HG03196 (cell line): ENCODE results near the gene RAPGEF2.
"Not testable (repeated sequence)": the region's sequence is repeated elsewhere in the genome, so short reads cannot be mapped to it uniquely, and the experiment has no call there.

Experiments
- ATAC-seq: cut with Tn5 transposase; IDR thresholded peaks from one replicate; pipeline ENCODE4 v1.9.1; 2021; ENCODE audit not compliant: unreplicated experiment

The RAPGEF2 gene

DNA sequence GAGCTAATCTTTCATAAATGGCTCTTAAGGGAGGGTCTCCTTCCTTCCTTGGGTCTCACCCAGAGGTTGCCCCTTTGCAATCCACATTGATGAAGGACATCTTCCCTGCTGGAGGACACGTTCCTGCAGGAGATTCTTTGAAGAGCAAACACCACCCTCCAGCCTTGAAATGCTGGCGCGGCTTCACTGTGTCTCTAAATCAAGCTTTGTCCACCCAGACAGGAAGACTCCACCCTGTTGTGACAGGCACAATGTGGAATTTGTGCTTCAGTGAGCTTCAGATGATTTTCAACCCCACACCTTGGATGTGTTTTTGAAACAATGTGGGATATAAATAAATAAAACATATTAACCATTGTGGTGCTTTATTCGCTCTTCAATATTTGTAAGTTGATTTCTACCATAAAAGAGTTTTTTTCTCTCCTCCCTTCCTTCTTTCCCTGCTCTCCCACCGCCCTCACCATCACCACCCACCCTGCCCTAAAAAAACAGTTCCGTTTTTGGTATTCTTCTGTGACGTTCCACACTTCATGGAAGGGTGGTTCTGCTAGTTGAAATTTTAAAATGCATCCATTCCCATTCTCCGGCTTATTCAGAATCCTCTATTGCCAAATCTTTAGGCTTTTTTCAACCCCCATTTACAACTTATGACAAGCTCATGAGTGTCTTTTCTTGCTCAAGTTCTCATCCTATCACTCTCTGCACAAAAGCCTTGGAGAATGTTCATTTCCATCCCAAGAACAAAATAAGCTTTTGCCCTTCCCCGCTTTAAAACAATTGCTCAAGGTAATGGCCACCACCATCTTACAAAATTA is 264.3 kb downstream of the RAPGEF2 start:
- no peak for ATAC-seq

DNA sequence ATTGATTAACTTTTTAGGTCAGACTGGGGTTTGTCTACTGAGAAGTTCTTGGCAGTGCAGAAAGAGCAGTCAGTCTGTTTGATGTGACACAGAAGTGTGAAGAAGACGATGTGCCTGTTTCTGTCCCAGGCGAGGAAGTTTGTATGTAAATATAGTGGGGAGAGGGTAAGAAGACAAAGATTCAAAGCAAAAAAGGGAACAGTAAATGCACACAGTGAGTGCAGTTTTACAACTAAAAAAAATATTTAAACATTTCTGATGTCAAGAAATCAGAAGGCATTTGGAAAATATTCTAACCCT is 264.9 kb downstream of the RAPGEF2 start:
- ATAC-seq: no peak

DNA sequence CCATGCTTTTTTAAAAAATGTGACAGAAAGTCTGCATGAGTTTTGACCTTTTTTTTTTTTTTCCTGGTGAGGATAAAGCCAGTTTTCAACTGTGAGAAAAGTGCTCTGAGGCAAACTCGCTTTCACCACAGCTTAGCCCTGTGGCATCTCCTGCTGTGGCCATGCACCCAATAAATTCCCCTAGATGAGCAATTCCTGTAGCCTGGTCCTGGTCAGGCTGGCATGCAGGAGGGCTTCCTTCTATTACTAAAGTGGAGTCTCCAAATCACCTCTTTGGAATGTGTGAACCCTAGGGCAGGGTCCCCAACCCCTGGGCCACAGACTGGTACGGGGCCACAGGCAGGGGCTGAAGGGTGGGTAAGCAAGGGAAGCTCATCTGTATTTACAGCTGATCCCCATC is 265.4 kb downstream of the RAPGEF2 start:
- no peak for ATAC-seq

DNA sequence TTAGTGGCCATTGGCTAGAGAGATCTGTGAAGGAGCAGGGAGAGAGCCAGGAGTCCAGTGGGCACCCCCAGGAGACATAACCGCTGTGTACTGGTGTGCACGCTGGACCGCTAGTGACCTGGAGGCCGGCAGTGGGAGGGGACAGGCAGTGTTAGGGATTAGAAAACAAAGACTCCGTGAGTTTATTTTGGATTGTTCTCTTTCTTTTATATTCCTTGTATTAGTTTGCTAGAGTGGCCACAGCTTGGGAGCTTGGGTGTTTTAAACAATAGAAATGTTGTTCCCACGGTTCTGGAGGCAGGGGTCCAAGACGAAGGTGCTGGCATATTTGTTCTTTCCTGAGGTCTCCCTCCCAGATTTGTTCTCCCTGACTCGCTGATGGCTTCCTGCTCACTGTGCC is 266.4 kb downstream of the RAPGEF2 start:
- no peak for ATAC-seq

DNA sequence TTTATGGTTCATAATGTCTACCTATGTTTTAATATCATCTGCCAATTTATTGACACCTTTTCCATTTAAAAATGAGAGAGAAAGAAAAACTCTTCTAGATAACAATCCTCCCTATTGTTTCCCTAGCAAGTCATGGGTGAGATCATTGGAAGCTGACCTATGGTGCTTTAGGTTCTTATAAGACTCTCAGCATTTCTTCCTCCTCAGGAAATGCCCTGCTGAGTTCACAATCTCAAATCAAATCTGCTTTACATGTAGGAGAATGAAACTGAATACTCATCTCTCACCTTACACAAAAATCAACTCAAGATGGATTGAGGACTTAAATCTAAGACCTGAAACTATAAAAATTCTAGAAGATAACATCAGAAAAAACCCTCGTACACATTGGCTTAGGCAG is 267.4 kb downstream of the RAPGEF2 start:
- ATAC-seq: no peak

DNA sequence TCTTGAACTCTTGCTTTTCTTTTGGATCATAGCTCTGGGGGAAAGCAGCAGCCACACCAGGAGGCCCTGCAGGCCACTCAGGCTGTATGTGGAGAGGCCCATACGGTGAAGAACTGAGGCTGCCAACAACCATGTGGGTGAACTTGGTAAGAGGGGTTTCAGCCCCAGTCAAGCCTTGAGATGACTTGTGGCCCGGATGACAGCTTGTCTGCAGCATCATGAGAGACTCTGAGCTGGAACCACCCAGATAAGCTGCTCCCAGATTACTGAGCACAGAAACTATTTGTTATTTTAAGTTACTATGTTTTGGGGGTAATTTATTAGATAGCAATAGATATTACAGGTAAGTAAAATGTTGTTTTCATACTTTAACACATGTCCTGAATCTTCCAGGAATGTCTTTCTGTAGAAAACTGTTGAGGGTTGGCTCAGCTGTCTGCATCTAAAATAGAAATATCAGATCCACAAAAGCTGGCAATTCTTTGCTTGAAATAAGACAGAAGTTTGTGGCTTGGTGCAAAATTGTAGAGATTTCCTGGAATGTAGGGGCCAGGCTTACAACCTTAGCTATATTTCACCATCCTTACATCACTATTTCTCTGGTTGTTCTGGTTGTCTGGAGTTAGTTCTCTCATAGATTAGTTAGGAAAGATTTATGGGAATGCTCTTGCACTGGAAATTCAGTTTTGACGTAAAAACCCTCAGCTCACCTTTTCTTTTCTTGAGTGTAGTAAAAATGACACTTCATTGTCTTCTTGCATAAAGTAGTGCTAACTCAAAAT is 272.1 kb downstream of the RAPGEF2 start:
- no peak for ATAC-seq

DNA sequence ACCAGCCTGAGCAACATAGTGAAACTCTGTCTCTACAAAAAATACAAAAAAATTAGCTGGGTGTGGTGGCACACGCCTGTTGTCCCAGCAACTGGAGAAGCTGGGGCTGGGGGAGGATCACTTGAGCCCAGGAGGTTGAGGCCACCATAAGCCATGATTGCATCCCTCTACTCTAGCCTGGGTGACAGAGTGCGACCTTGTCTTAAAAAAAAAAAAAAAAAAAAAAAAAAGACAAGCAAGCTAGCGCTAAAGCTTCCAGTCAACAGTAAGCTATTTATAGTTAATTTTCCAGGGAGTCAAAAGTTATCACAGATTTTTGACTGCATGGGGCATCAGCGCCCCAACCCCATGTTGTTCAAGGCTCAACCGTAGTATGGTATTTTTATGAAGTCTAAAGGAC is 273.4 kb downstream of the RAPGEF2 start:
- no peak for ATAC-seq

DNA sequence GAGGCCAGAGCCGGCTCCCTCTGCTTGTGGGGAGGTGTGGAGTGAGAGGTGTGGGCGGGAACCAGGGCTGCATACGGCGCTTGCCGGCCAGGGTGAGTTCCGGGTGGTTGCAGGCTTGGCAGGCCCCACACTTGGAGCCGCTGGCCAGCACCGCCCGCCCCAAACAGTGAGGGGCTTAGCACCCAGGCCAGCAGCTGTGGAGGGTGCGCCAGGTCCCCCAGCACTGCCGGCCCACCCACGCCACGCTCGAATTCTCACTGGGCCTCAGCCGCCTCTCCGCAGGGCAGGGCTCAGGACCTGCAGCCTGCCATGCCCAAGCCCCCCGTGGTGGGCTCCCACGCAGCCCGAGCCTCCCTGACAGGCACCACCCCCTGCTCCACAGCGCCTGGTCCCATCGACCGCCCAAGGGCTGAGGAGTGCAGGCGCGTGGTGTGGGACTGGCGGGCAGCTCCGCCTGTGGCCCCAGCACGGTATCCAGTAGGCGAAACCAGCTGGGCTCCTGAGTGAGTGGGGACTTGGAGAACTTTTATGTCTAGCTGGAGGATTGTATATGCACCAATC is 275.3 kb downstream of the RAPGEF2 start:
- no peak for ATAC-seq

DNA sequence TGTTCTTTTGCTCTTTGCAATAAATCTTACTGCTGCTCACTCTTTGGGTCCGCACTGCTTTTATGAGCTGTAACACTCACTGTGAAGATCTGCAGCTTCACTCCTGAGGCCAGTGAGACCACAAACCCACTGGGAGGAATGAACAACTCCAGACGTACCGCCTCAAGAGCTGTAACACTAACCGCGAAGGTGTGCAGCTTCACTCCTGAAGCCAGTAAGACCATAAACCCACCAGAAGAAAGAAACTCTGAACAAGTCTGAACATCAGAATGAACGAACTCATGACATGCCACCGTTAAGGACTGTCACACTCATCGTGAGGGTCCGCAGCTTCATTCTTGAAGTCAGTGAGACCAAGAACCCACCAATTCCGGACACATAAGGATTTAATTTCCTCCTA is 276.2 kb downstream of the RAPGEF2 start:
- not testable (repeated sequence) for ATAC-seq

DNA sequence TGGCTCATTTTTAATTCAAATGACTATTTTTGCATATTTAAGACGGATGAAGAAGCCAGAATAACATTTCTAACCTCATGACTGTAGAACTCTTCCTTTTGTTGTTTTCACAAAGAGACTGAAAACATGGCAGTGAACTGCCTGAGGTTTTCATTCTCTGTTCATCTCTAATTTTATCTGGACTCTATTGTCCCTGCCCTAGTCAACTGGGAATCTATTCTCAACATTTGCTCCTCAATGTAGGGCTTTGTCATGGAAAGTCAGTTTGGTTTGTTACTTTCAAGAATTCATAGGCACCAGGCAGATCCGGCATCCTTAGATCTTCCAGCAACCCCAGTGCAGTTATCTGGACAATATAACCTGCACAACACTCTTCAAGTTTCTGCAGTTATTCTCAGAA is 277.0 kb downstream of the RAPGEF2 start:
- no peak for ATAC-seq

DNA sequence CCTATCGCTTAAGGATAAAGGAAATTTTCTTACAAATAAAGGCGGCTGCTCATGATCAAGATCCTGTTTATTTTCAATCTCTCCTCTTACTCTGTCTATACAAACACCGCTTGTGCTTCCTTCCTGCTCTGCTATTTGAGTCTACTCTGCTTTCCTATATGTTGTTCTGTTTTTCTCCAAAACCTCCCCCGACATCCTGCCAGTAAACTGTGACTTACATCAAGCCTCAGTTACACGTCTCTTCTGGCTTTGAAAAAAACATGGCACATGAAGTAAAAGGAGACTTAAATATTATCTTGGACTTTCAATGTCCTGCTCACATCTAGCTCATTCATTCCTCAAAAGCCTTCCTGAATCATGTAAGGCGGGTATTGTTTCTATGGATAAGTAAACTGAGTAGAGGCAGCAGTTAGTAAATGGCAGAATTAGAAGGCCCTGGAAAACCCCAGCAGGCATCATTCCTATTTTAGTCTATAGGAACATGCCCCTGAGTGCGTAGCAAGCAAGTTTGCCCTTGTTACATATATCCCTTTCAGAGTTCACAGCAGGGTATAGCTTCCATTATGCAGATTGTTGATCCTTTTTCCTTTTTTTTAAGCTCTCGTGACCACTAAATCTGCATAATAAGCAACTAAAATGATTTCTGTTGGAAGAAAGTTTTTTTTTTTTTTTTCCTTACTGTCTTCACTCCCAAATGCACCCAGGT is 280.1 kb downstream of the RAPGEF2 start:
- ATAC-seq: no peak

DNA sequence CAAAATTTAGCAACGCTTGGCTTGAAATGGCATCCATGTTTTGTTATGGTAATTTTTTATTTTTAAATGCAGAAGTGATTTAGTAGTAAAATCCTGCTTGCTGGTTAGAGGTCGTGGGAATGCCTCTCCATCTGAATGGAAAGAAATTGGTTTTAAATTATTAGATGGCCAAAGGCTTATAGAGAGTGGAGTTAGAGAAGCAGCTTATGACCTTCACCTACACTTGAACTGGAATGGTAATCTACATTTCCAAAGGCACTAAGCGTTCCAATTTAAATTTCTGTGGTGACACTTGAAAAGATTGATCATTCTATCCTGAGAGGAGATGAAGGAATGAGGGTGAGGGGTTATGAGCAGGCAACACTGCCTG is 280.7 kb downstream of the RAPGEF2 start:
- no peak for ATAC-seq

DNA sequence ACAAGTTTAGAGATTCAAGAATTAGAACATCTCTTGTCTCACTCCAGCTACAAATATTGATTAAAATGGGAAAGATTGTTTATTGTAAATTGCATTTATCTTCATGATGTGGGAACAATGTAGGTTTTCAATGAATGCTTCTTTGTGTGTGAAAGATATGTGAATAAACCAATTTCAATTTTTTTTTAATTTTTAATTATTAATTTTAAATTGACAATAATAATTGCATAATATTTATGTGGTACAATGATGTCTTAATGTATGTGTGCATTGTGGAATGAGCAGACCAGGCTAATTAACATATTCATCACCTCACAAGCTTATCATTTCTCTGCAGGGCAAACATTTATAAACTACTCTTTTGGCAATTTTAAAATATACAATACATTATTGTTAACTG is 281.1 kb downstream of the RAPGEF2 start:
- ATAC-seq: no peak

DNA sequence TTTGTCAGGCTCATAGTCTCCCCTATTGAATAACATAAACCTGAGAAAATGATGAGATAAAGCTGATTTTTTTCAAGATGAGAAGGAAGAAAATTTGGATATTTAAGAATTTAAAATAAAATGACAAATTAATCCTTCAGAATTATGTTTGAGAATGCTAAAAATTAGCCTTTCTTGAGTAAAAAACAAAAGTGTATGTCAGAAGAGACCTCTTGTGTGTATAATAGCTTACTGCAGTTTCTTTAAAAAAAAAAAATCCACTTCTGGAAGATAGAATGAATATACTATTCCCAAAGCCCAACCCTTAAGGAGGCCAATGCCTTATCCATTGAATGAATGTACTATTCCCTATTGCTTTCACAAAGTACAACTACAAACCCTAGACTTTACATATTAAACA is 281.8 kb downstream of the RAPGEF2 start:
- no peak for ATAC-seq

DNA sequence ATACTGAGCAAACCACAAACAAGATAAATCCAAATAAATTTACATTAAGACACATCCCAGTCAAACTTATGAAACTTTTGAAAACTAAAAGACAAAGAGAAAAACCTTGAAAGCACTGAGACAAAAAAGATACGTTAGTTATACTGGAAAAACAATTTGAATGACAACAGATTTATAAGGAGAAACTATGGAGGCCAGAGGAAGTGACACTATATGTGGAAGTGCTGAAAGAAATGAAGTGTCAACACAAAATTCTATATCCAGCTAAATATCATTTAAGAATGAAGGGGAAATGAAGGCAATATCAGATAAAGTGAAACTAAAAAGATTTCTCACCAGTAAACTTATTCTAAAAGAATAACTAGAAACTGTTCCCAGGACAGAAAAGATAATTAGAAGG is 283.7 kb downstream of the RAPGEF2 start:
- ATAC-seq: no peak

DNA sequence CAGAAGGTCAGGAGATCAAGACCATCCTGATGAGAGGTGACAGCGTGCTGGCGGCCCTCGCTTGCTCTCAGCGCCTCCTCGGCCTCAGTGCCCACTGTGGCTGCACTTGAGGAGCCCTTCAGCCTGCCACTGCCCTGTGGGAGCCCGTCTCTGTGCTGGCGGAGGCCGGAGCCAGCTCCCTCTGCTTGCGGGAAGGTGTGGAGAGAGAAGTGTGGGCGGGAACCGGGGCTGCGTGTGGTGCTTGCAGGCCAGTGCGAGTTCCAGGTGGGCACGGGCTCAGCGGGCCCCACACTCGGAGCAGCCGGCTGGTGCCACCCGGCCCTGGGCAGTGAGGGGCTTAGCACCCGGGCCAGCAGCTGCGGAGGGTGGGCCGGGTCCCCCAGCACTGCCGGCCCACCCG is 286.9 kb downstream of the RAPGEF2 start:
- ATAC-seq: no peak

DNA sequence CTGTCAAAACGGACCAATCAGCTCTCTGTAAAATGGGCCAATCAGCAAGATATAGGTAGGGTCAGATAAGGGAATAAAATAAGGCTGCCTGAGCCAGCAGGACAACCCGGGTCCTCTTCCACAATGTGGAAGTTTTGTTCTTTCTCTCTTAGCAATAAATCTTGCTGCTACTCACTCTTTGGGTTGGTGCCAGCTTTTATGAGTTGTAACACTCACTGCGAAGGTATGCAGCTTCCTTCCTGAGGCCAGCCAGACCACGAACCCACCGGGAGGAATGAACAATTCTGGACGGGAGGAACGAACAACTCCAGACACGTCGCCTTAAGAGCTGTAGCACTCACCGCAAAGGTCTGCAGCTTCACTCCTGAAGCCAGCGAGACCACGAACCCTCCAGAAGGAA is 287.8 kb downstream of the RAPGEF2 start:
- no peak for ATAC-seq

DNA sequence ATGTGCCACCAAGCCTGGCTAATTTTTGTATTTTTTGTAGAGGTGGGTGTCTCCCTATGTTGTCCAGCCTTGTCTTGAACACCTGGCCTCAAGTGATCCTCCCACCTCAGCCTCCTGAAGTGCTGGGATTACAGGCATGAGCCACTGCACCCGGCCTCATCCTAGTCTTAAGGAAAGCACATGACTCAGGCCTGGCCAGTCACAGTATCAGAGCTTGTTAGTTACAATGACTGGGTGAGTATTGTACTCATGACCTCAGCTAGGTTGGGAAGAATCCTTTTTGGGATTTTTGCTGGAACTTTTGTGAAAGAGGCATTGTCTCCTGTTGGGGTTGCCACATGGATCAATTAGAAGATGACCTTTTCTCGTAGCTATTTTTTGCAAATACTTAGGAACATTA is 292.8 kb downstream of the RAPGEF2 start:
- ATAC-seq: no peak

DNA sequence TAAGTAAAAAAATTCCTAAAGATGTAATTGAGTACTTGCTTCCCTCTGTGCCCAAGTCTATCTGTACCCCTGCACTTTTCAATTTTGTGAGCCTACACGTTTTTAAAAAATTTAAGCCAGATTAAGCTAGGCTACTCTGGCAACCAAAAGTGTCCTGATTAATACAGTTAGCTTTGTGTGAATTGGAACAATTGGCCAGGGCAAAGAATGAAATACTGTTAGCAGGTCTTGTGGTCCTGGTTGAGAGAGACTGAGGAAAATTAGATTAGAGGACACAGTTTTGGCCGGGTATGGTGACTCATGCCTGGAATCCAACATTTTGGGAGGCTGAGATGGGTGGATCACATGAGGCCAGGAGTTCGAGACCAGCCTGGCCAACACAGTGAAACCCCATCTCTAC is 293.3 kb downstream of the RAPGEF2 start:
- ATAC-seq: no peak

DNA sequence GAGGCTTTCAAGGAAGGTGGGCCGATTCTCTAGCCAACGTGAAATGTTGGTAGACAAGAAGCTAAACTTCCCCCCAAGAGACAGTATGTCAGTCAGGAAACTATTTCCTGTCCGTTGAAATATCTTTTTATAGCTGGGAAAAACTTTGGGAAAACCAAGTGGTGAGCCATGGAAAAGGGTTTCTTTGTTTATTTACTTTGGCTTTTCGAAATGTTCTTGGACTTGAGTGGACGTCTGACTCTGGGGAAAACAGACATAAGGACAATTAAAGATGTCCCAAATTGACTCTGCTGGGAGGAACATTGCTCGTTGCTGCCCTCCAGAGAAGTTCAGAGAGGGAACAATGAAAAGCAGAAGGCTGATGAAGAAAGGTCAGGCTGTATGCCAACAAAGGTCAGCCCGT is 295.4 kb downstream of the RAPGEF2 start:
- no peak for ATAC-seq

DNA sequence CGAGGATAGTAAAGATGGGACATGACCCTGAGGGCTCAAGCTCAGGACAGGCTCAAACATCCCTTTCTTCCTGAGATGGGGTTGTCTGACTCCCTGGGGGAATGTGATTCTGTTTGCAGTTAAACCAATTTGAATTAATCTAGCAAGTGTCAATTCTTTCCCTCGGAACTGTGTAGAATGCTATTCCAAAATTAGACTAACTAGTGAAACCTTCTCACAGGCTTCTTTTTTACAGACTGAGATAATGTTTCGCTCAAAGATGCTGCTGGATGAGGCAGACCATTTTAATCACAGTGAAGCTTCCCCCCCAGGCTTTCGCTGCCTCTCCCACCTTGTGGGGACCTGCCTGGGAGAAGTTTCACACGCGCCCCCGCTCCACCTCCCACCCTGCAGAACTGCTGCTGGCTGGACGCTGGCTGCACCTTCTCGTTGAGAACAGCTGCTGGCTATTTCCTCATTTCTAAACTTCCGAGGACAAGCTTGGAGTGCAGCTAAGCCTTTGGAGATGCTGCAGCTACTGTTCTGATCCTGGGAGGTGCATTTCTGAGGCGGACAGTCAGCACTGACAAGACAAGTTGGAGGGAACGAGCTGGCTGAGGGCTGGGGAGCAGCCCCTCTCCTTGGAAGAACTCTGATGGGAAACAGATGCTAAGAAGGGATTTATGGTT is 297.8 kb downstream of the RAPGEF2 start:
- no peak for ATAC-seq
